ENCODE data around the gene ITPRIP. TPM values are rescaled to one million over a fixed set of nuclear protein-coding genes. Genes with fewer than 3 reads are reported as not detected.

ITPRIP gene
- total RNA-seq, 2 donors from 2014 or later: 9.1 to 11.0 TPM

GRCh38 chr10:104304356-104304745 is 33.9 kb downstream of the ITPRIP start:
- Histone ChIP-seq H3K9me3 (ENCODE audit: control insufficient read depth, low read length) (peaks cover 19% of the 10 kb centered on the region), H3K27me3 (ENCODE audit: control insufficient read depth, insufficient read depth, low read length, poor library complexity, severe bottlenecking) (no peaks in the 10 kb centered on the region), H3K36me3 (ENCODE audit: control insufficient read depth, insufficient read depth, low read length) (no peaks in the 10 kb centered on the region), H3K27ac (ENCODE audit: low read depth, low read length) (no peak overlapping the region), H3K4me3 (ENCODE audit: low read length) (no peak overlapping the region), H3K4me1 (ENCODE audit: control insufficient read depth, insufficient read depth, low read length) (peaks cover 8% of the 10 kb centered on the region), H3K9ac (ENCODE audit: extremely low read depth, low read length, poor library complexity, severe bottlenecking) (no peak overlapping the region)
- Mint-ChIP-seq H3K4me3 (no peak overlapping the region), H3K4me1 (peaks cover 10% of the 10 kb centered on the region), H3K27ac (no peak overlapping the region), H3K27me3 (ENCODE audit: insufficient read depth) (no peaks in the 10 kb centered on the region), H3K9me3 (peaks cover 33% of the 10 kb centered on the region), H3K36me3 (ENCODE audit: low read depth) (peaks cover 8% of the 10 kb centered on the region)
- TF ChIP-seq CTCF (conservative IDR thresholded peaks at IDR 0.05): no peak
- WGBS, 2 experiments (ENCODE audit: insufficient coverage in 1 of 2, insufficient read length in 1 of 2): 92 to 98% methylated on average over 4 of the region's 4 CpGs
- no peak for DNase-seq

- peaks cover 8% of the 10 kb centered on the region for H3K36me3 Mint-ChIP-seq (ENCODE audit: low read depth)
- H3K4me3 ChIP-seq (ENCODE audit: low read length): no peak overlapping the region
- no peak overlapping the region for H3K4me3 Mint-ChIP-seq
- H3K36me3 ChIP-seq (ENCODE audit: control insufficient read depth, insufficient read depth, low read length): no peaks in the 10 kb centered on the region
- no peak overlapping the region for H3K9ac ChIP-seq (ENCODE audit: extremely low read depth, low read length, poor library complexity, severe bottlenecking)
- peaks cover 8% of the 10 kb centered on the region for H3K4me1 ChIP-seq (ENCODE audit: control insufficient read depth, insufficient read depth, low read length)
- peaks cover 19% of the 10 kb centered on the region for H3K9me3 ChIP-seq (ENCODE audit: control insufficient read depth, low read length)
- no peak for DNase-seq
- H3K27ac Mint-ChIP-seq: no peak overlapping the region
- WGBS, 2 experiments (ENCODE audit: insufficient coverage in 1 of 2, insufficient read length in 1 of 2): 49 to 50% methylated on average over 2 of the region's 2 CpGs
- H3K27me3 Mint-ChIP-seq (ENCODE audit: insufficient read depth): no peaks in the 10 kb centered on the region
- H3K27me3 ChIP-seq (ENCODE audit: control insufficient read depth, insufficient read depth, low read length, poor library complexity, severe bottlenecking): no peaks in the 10 kb centered on the region
- peaks cover 33% of the 10 kb centered on the region for H3K9me3 Mint-ChIP-seq
- no peak overlapping the region for H3K27ac ChIP-seq (ENCODE audit: low read depth, low read length)
- H3K4me1 Mint-ChIP-seq: peaks cover 10% of the 10 kb centered on the region
- no peak for TF ChIP-seq CTCF (conservative IDR thresholded peaks at IDR 0.05)
Observed at GRCh38 chr10:104303594-104304355, 34.5 kb downstream of the ITPRIP start.

GRCh38 chr10:104301907-104302690 is 36.2 kb downstream of the ITPRIP start:
- 73 to 86% methylated on average over 1 to 2 of the region's 3 CpGs for WGBS, 2 experiments (ENCODE audit: insufficient coverage in 1 of 2, insufficient read length in 1 of 2)
- Histone ChIP-seq H3K36me3 (ENCODE audit: control insufficient read depth, insufficient read depth, low read length) (no peaks in the 10 kb centered on the region), H3K9ac (ENCODE audit: extremely low read depth, low read length, poor library complexity, severe bottlenecking) (no peak overlapping the region), H3K4me1 (ENCODE audit: control insufficient read depth, insufficient read depth, low read length) (peaks cover 8% of the 10 kb centered on the region), H3K9me3 (ENCODE audit: control insufficient read depth, low read length) (peaks cover 19% of the 10 kb centered on the region), H3K27ac (ENCODE audit: low read depth, low read length) (no peak overlapping the region), H3K27me3 (ENCODE audit: control insufficient read depth, insufficient read depth, low read length, poor library complexity, severe bottlenecking) (no peaks in the 10 kb centered on the region), H3K4me3 (ENCODE audit: low read length) (no peak overlapping the region)
- no peak overlapping the region for H3K4me3 Mint-ChIP-seq
- peaks cover 33% of the 10 kb centered on the region for H3K9me3 Mint-ChIP-seq
- peaks cover 11% of the 10 kb centered on the region for H3K4me1 Mint-ChIP-seq
- TF ChIP-seq CTCF (conservative IDR thresholded peaks at IDR 0.05): no peak
- no peak for DNase-seq
- no peak overlapping the region for H3K27ac Mint-ChIP-seq
- peaks cover 8% of the 10 kb centered on the region for H3K36me3 Mint-ChIP-seq (ENCODE audit: low read depth)
- no peaks in the 10 kb centered on the region for H3K27me3 Mint-ChIP-seq (ENCODE audit: insufficient read depth)
